Astrocyte (in vitro differentiated cells and primary cell): ENCODE data around the gene RBFOX2. TPM values are rescaled to one million over a fixed set of nuclear protein-coding genes. Genes with fewer than 3 reads are reported as not detected.
A peak's percentile ranks its signal among the peaks of the same experiment; 100 is the strongest.

ENCODE experiments used
- DNase-seq: peaks from one replicate; pipeline ENCODE4 v3.0.0-alpha.2; 2010; ENCODE audit warnings: low read depth
- FAIRE-seq: peaks from 2 replicates; lab custom pipeline; 2011; peaks lifted over from hg19 to GRCh38; lab: Jason Lieb, UNC
- H2AFZ ChIP-seq: 2 replicates; pipeline ENCODE4 v1.6.0; 2012; ENCODE audit warnings: low read depth, low read length, inconsistent platforms
- H3K27ac ChIP-seq: 2 replicates; pipeline ENCODE4 v1.5.1; 2011; ENCODE audit warnings: low read depth, low read length, inconsistent platforms
- H3K27me3 ChIP-seq: 2 replicates; pipeline ENCODE4 v1.6.0; 2011; ENCODE audit warnings: low read length, inconsistent platforms; ENCODE audit not compliant: insufficient read depth
- H3K36me3 ChIP-seq: 2 replicates; pipeline ENCODE4 v1.5.1; 2011; ENCODE audit warnings: low read length, inconsistent platforms; ENCODE audit not compliant: insufficient read depth
- H3K4me1 ChIP-seq: 2 replicates; pipeline ENCODE4 v1.5.1; 2011; ENCODE audit warnings: low read length, inconsistent platforms; ENCODE audit not compliant: insufficient read depth
- H3K4me2 ChIP-seq: 2 replicates; pipeline ENCODE4 v1.6.0; 2012; ENCODE audit warnings: low read length, inconsistent platforms
- H3K4me3 ChIP-seq: 2 replicates; pipeline ENCODE4 v1.5.1; 2011; ENCODE audit warnings: low read depth, mild to moderate bottlenecking, low read length, inconsistent platforms; ENCODE audit not compliant: insufficient read depth
- H3K79me2 ChIP-seq: 2 replicates; pipeline ENCODE4 v1.6.0; 2012; ENCODE audit warnings: mild to moderate bottlenecking, low read length, inconsistent platforms; ENCODE audit not compliant: insufficient read depth
- H3K9ac ChIP-seq: 2 replicates; pipeline ENCODE4 v1.6.0; 2012; ENCODE audit warnings: mild to moderate bottlenecking, low read length, inconsistent platforms
- H3K9me3 ChIP-seq: 2 replicates; pipeline ENCODE4 v1.5.1; 2012; ENCODE audit warnings: low read depth, mild to moderate bottlenecking, low read length, inconsistent platforms; ENCODE audit not compliant: insufficient read depth
- H4K20me1 ChIP-seq: 2 replicates; pipeline ENCODE4 v1.6.0; 2012; ENCODE audit warnings: low read length, inconsistent platforms; ENCODE audit not compliant: insufficient read depth
- H3K27ac Mint-ChIP-seq: one replicate; pipeline ENCODE4 v1.8.0; 2021; ENCODE audit warnings: mild to moderate bottlenecking, mixed read lengths; ENCODE audit not compliant: unreplicated experiment
- H3K27me3 Mint-ChIP-seq: one replicate; pipeline ENCODE4 v1.8.0; 2021; ENCODE audit warnings: low read depth, mixed read lengths; ENCODE audit not compliant: unreplicated experiment
- H3K36me3 Mint-ChIP-seq: one replicate; pipeline ENCODE4 v1.8.0; 2021; ENCODE audit warnings: low read depth, mixed read lengths; ENCODE audit not compliant: unreplicated experiment
- H3K4me1 Mint-ChIP-seq: one replicate; pipeline ENCODE4 v1.8.0; 2021; ENCODE audit warnings: low read depth, mixed read lengths; ENCODE audit not compliant: unreplicated experiment
- H3K4me3 Mint-ChIP-seq: one replicate; pipeline ENCODE4 v1.8.0; 2021; ENCODE audit warnings: mild to moderate bottlenecking, moderate library complexity, mixed read lengths; ENCODE audit not compliant: unreplicated experiment
- H3K9me3 Mint-ChIP-seq: one replicate; pipeline ENCODE4 v1.8.0; 2021; ENCODE audit warnings: mild to moderate bottlenecking, mixed read lengths; ENCODE audit not compliant: unreplicated experiment
- EZH2 ChIP-seq: IDR thresholded peaks from 2 replicates; pipeline ENCODE4 v1.6.1; 2012; ENCODE audit warnings: mild to moderate bottlenecking, low read length, inconsistent platforms; ENCODE audit not compliant: insufficient read depth
- total RNA-seq: library from RNA; stranded (reverse); gene quantifications from 2 replicates; pipeline ENCODE4 v1.2.1, GENCODE V29; 2021
- TF ChIP-seq, protein P1 (sequence below): IDR thresholded peaks from 2 replicates; pipeline ENCODE4 v1.5.1; 2011; ENCODE audit warnings: low read depth, mild to moderate bottlenecking, inconsistent platforms, low read length, moderate library complexity; ENCODE audit not compliant: insufficient read depth

RBFOX2 gene
- total RNA-seq, 1 donor from 2014 or later, result 169 TPM

DNA sequence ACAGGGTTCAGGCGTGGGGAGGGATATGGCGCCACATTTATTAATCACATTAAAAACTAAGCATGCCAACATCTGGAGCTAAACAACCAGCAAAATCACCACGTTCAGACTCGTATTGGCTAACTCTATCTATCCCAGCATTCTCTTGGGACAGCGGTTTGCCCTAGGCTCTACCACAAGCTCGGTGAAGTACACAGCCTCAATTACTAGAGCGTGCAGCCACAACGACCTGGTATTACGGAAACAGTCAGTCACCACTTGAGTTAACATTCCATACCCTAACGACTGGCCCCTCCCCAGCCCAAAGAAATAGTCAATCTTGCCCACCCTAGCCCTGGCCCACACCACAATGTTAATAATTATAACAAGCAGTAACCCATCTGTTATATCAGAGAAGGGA lies 278.8 kb downstream of the RBFOX2 start:
- no peak overlapping the region for H3K27ac Mint-ChIP-seq
- peak; percentile 20 for DNase-seq
- H3K79me2 ChIP-seq, result peaks cover 10% of the 10 kb centered on the region

GRCh38 chr22:35746946-35747703 lies 281.5 kb downstream of the RBFOX2 start:
- Histone ChIP-seq H3K4me2 (peak overlapping the region; percentile 40), H3K36me3 (peaks cover 28% of the 10 kb centered on the region), H3K4me1 (peaks cover 26% of the 10 kb centered on the region), H3K27ac (peak overlapping the region; percentile 32), H3K79me2 (peaks cover 7% of the 10 kb centered on the region), H3K4me3 (no peak overlapping the region), H3K9me3 (no peaks in the 10 kb centered on the region), H2AFZ (no peak overlapping the region), H3K9ac (no peak overlapping the region), H3K27me3 (no peaks in the 10 kb centered on the region), H4K20me1 (peaks cover 26% of the 10 kb centered on the region)
- FAIRE-seq (no peak), DNase-seq (peak; percentile 51)
- Mint-ChIP-seq H3K36me3 (peaks cover 8% of the 10 kb centered on the region), H3K4me1 (peaks cover 31% of the 10 kb centered on the region), H3K4me3 (no peak overlapping the region), H3K9me3 (no peaks in the 10 kb centered on the region), H3K27ac (no peak overlapping the region), H3K27me3 (no peaks in the 10 kb centered on the region)
- no peak for TF ChIP-seq EZH2
- TF ChIP-seq, protein P1, sequence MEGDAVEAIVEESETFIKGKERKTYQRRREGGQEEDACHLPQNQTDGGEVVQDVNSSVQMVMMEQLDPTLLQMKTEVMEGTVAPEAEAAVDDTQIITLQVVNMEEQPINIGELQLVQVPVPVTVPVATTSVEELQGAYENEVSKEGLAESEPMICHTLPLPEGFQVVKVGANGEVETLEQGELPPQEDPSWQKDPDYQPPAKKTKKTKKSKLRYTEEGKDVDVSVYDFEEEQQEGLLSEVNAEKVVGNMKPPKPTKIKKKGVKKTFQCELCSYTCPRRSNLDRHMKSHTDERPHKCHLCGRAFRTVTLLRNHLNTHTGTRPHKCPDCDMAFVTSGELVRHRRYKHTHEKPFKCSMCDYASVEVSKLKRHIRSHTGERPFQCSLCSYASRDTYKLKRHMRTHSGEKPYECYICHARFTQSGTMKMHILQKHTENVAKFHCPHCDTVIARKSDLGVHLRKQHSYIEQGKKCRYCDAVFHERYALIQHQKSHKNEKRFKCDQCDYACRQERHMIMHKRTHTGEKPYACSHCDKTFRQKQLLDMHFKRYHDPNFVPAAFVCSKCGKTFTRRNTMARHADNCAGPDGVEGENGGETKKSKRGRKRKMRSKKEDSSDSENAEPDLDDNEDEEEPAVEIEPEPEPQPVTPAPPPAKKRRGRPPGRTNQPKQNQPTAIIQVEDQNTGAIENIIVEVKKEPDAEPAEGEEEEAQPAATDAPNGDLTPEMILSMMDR, result no peak

More for the DNA sequence above, 278.8 kb downstream of the RBFOX2 start:
- no peaks in the 10 kb centered on the region for H3K27me3 Mint-ChIP-seq
- Histone ChIP-seq H3K4me2 (no peak overlapping the region), H3K27me3 (no peaks in the 10 kb centered on the region), H3K9ac (no peak overlapping the region), H4K20me1 (peaks cover 19% of the 10 kb centered on the region), H3K4me1 (peaks cover 10% of the 10 kb centered on the region), H3K36me3 (peaks cover 33% of the 10 kb centered on the region), H3K27ac (no peak overlapping the region), H2AFZ (no peak overlapping the region), H3K9me3 (no peaks in the 10 kb centered on the region), H3K4me3 (no peak overlapping the region)
- TF ChIP-seq EZH2, result no peak
- TF ChIP-seq, protein P1, result no peak
- H3K4me3 Mint-ChIP-seq, result no peak overlapping the region
- H3K4me1 Mint-ChIP-seq, result peaks cover 25% of the 10 kb centered on the region
- H3K36me3 Mint-ChIP-seq, result peaks cover 8% of the 10 kb centered on the region
- H3K9me3 Mint-ChIP-seq, result no peaks in the 10 kb centered on the region
- no peak for FAIRE-seq

DNA sequence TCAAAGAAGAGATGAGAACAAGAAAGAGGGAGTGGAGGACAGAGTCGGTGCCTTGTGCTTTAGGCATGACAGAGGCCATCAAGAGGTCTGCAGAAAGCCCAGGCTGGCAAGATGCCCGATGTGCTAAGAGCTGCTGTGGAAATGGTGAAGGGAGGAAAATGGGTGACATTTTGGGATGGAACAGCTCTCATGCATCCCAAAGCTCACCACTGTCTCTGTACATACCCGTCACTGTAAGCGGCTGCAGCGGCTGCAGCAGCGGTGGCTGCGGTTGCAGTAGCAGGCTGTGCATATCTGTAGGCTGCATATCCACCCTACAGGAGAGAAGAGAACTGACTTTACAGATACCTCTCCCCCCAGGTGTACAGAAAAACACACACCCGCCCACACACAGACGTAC lies 282.4 kb downstream of the RBFOX2 start:
- no peak overlapping the region for H3K4me3 ChIP-seq
- peaks cover 35% of the 10 kb centered on the region for H3K4me1 ChIP-seq
- peaks cover 7% of the 10 kb centered on the region for H3K79me2 ChIP-seq
- no peaks in the 10 kb centered on the region for H3K27me3 ChIP-seq
- H4K20me1 ChIP-seq, result peaks cover 27% of the 10 kb centered on the region
- H3K27me3 Mint-ChIP-seq, result no peaks in the 10 kb centered on the region
- H3K4me1 Mint-ChIP-seq, result peaks cover 31% of the 10 kb centered on the region
- H3K9me3 Mint-ChIP-seq, result no peaks in the 10 kb centered on the region
- peaks cover 8% of the 10 kb centered on the region for H3K36me3 Mint-ChIP-seq
- FAIRE-seq, result no peak
- H3K9ac ChIP-seq, result no peak overlapping the region
- H3K27ac ChIP-seq, result no peak overlapping the region
- peaks cover 23% of the 10 kb centered on the region for H3K36me3 ChIP-seq
- H3K4me2 ChIP-seq, result no peak overlapping the region
- DNase-seq, result no peak
- no peak overlapping the region for H2AFZ ChIP-seq
- TF ChIP-seq, protein P1, result no peak
- no peak for TF ChIP-seq EZH2
- no peak overlapping the region for H3K4me3 Mint-ChIP-seq
- no peaks in the 10 kb centered on the region for H3K9me3 ChIP-seq
- no peak overlapping the region for H3K27ac Mint-ChIP-seq
